NCI-H146 treated with DMSO at 0.1 percent for 48 hours (cell line): ENCODE measurements around the gene MAMDC4.
"Not testable (repeated sequence)": the region's sequence is repeated elsewhere in the genome, so short reads cannot be mapped to it uniquely, and the experiment has no call there.

ENCODE experiments used
- DNase-seq: peaks from one replicate; lab custom pipeline; 2025; ENCODE audit not compliant: unreplicated experiment; lab: John Stamatoyannopoulos, UW

Gene MAMDC4

GRCh38 chr9:136824496-136825225 lies 27.5 kb upstream of the MAMDC4 start:
- DNase-seq: no peak

- no peak for DNase-seq
These were observed 26.6 kb upstream of the MAMDC4 start for GRCh38 chr9:136825295-136826187.

- no peak for DNase-seq
These were observed 26.0 kb upstream of the MAMDC4 start for GRCh38 chr9:136826188-136826541.

GRCh38 chr9:136826703-136827582 lies 25.2 kb upstream of the MAMDC4 start:
- DNase-seq: no peak

- DNase-seq: no peak
These were observed 24.2 kb upstream of the MAMDC4 start for GRCh38 chr9:136827794-136828473.

- DNase-seq: no peak
These were observed 23.5 kb upstream of the MAMDC4 start for GRCh38 chr9:136828474-136829140.

GRCh38 chr9:136829412-136829811 lies 22.7 kb upstream of the MAMDC4 start:
- no peak for DNase-seq

- no peak for DNase-seq
These were observed 21.9 kb upstream of the MAMDC4 start for GRCh38 chr9:136829981-136830885.

GRCh38 chr9:136831002-136831719 lies 21.0 kb upstream of the MAMDC4 start:
- no peak for DNase-seq

GRCh38 chr9:136831720-136832104 lies 20.4 kb upstream of the MAMDC4 start:
- no peak for DNase-seq

- no peak for DNase-seq
These were observed 19.6 kb upstream of the MAMDC4 start for GRCh38 chr9:136832581-136832980.

GRCh38 chr9:136833381-136834048 lies 18.6 kb upstream of the MAMDC4 start:
- DNase-seq: not testable (repeated sequence)

GRCh38 chr9:136835162-136835931 lies 16.8 kb upstream of the MAMDC4 start:
- no peak for DNase-seq

- no peak for DNase-seq
These were observed 15.9 kb upstream of the MAMDC4 start for GRCh38 chr9:136835932-136836904.

- no peak for DNase-seq
These were observed 14.8 kb upstream of the MAMDC4 start for GRCh38 chr9:136837146-136837855.
